KBM-7 (cell line): ENCODE results near the gene CCDC150.
"Not testable (repeated sequence)": the region's sequence is repeated elsewhere in the genome, so short reads cannot be mapped to it uniquely, and the experiment has no call there.

ENCODE experiments used
- DNase-seq: peaks from one replicate; pipeline ENCODE4 v3.0.0-alpha.2; 2015
- in situ Hi-C: fragments of 300-500 bp; cut with MboI; formaldehyde crosslinking; loops from 2 replicates; pipeline ENCODE4 v1.14.3; 2020; ENCODE audit warnings: low sequenced_read_pairs, low pct_unique_long_range_greater_than_20kb, mixed read lengths

Gene CCDC150

DNA sequence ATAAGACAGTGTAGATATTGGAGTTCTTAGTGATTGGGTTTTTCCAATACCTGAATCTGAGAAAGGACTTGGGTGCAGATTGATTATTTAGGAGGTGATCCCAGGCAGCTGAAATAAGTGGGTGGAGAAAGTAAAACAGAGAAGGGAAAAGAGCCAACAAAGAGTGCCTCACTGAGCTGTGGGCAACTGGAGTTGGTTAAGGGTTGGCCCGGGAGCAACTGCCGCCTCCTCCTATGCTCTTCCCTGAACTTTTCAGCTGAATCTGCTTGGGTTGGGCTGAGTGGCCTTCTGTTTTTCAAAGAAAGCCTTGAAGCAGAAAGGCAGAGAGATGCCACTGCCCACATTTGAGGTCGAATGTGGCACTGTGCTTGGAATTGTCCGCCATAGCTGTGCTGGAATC lies 20.9 kb upstream of the CCDC150 start:
- in situ Hi-C loops, result no loop called here
- no peak for DNase-seq

DNA sequence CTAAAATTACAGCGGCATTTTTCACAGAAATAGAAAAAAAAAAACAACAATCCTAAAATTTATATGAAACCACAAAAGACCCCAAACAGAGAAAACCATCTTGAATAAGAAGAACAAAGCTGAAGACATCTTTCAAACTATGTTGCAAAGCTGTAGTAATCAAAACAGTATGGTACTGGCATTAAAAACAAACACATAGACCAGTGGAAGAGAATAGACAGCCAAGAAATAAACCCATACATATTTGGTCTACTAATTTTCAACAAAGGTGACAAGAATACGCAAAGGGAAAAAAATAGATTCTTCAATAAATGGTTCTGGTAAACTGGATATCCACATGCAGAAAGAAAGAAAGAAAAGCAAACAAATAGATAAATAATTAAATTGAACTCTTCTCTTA lies 9.0 kb upstream of the CCDC150 start:
- no peak for DNase-seq
- in situ Hi-C loops, result no loop called here

DNA sequence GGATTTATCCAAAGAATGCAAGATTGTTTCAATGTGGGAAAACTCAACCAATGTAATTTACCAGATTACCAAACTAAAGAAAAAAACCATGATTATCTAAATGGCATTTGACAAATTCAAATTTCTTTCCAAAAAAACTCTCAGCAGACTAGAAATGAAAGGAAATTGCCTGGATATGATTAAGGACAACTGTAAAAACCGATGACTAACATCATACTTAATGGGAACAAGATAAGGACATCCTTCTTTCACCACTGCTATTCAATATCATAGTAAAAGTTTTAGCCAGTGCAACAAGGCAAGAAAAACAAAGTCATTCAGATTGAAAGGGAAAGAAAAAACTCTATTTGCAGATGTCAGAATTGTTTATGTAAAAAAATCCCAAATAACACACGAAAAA lies 4.4 kb upstream of the CCDC150 start:
- DNase-seq, result no peak
- in situ Hi-C loops, result no loop called here

DNA sequence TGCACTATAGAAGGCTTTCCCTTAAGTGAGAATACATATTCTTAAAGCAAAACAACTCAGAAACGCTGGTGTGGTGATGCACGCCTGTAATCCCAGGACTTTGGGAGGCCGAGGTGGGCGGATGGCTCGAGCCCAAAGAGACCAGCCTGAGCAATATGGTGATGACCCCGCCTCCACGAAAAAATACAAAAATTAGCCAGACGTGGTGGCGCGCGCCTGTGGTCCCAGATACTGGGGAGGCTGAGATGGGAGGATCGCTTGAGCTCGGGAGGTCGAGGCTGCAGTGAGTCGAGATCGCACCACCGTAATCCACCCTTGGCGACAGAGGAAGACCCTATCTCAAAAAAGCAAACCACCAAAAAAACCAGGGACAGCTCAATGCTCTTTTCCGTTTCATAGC lies 750 bp upstream of the CCDC150 start:
- in situ Hi-C loops, result no loop called here
- DNase-seq, result no peak

DNA sequence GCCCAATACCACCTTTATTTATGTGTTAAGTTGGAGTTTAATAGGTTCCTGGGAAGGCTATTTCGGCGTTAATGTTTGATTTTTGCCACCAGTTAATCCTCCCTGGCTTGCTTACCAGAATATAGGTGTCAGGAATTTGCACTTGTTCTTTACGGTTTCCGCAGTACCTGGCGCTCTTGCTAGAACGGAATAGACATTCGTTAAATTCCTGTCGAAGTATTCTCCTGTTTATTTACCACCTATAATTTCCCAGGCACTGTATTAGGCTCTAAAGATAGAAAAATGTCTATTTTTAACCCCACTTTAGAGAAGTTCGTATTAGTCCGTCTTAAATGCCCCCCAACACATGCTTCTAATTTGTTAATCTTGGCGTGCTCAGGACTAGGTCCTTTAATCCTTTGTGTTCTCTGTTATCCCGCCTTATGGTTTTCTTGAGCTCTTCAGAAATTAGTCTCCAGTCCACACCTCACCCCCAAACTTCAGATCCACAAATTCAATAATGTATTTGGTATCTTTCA lies 575 bp downstream of the CCDC150 start:
- in situ Hi-C loops, result no loop called here
- no peak for DNase-seq

DNA sequence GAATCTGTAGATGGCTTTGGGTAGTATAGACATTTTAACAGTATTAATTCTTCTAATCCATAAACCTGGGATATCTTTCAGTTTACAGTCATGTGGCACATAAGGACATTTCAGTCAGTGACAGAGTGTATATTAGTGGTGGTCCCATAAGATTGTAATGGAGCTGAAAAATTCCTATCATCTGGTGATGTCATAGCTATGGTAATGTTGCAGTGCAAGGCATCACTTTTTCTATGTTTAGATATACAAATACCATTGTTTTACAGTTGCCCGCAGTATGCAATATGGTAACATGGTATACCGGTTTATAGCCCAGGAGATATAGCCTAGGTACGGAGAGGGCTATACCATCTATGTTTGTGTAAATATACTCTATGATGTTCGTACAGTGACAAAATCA lies 9.7 kb downstream of the CCDC150 start:
- no peak for DNase-seq
- in situ Hi-C loops, result no loop called here

DNA sequence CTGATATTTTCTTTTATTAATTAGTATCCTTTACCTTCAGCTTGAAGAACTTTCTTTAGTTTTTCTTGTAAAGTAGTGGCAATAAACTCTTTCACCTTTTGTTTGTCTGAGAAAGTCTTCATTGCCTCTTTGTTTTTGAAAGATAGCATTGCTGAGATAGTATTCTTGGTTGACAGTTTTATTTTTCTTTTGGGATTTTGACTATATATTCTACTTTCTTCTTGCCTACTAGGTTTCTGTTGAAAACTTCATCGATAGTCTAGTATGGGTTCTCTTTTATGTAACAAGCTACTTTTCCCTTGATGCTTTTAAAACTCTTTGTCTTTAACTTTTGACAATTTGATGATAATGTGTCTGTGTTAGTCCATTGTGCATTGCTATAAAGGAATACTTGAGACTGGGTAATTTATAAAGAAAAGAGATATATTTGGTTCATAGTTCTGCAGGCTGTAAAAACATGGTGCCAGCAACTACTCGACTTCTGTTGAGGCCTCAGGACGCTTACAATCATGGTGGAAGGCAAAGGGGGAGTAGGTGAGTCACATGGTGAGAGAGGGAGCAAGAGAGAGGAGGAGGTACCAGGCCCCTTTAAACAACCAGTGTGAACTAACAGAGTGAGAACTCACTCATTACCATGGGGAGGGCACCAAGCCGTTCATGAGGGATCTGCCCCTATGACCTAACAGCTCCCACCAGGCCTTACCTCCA lies 12.0 kb downstream of the CCDC150 start:
- DNase-seq, result no peak
- in situ Hi-C loops, result no loop called here

DNA sequence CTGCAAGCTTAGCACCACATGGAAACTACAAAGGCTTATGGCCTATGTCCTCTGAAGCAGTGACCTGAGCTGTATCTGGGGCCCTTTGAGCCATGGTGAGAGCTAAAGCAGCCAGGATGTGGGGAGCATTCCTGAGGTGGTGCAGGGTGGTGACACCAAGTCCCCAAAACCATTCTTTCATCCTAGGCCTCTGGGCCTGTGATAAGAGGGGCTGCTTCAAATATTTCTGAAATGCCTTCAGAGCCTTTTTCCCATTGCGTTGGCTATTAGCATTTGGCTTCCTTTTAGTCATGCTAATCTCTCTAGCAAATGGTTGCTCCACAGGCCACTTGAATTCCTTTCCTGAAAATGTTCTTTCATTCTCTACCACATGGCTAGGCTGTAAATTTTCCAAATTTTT lies 13.4 kb downstream of the CCDC150 start:
- no peak for DNase-seq
- in situ Hi-C loops, result no loop called here

DNA sequence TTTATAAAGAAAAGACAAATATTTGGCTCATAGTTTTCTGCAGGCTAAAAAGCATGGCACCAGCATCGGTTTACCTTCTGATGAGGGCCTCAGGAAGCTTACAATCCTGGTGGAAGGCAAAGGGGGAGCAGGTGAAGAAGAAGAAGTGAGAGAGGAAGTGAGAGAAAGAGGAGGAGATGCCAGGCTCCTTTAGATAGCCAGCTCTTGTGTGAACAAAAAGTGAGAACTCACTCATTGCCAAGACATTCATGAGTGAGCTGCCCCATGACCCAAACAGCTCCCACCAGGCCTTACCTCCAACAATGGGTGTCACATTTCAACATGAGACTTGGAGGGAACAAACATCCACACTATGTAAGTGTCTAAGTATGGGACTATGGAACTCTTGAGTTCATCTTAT lies 14.3 kb downstream of the CCDC150 start:
- no peak for DNase-seq
- in situ Hi-C loops, result no loop called here

DNA sequence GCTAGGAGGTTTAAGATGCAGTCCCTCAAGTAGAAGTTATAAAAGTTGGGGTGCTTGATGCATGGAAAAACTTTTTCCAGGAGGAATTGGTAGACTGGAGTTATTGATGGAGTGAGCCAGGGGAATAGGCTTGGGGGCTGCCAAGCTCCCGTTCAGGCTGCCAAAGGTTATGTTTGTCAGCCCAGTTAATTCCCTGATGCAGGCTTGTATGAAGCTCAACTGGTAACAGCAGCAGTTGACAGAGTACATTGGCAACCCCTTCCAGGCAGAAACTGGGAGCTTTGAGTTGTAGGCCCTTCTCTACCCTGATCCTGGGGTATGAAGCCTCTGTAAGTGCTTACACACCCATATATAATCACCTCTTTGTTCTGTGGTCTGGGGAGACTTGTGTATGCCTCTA lies 16.2 kb downstream of the CCDC150 start:
- in situ Hi-C loops, result no loop called here
- DNase-seq, result no peak

DNA sequence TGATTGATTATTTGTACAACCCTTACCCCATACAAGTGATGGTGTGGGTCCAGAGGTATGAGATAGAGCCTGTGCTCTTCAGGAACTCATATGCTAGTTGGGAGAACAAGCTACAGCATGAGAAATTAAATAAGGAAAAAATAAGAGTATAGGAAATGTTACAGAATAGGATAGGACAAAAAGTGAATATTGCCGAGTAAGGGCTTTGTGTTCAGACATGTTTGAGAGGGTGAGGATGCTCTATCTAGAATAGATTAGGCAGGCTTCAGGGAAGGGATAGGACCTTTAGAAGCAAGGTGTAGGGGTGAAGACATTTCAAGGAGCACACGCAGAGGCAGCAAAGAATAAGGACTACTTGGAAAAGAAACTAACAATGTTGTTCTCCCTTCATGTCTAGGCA lies 17.8 kb downstream of the CCDC150 start:
- no peak for DNase-seq
- in situ Hi-C loops, result no loop called here

DNA sequence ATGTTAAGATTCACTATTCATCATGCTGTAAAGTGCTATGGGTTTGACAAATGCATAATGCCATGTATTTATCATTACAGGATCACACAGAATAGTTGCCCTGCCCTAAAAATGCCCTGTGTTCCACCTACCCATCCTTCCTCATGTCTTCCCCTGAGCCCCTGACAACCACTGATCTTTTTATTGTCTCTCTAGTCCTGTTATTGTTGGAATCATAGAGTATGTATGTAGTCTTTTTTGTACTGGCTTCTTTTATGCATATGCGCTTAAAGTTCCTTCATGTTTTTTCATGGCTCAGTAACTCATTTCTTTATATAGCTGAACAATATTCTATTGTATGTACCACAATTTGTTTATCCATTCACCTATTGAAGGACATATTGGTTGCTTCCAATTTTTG lies 20.3 kb downstream of the CCDC150 start:
- in situ Hi-C loops, result no loop called here

DNA sequence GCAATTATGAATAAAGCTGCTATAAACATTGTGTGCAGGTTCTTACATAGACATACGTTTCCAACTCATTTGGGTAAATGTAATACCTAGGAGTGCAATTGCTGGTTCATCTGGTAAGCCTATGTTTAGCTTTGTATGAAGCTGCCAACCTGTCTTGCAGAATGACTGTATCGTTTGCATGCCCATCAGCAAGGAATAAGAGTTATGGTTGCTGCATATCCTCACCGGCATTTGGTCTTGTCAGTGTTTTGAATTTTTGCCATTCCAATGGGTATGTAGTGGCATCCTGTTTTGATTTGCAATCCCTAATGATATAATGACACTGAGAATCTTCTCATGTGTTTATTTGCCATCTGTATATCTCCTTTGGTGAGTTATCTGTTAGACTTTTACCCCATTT lies 20.7 kb downstream of the CCDC150 start:
- DNase-seq, result no peak
- in situ Hi-C loops, result no loop called here

More for the DNA sequence above, 20.3 kb downstream of the CCDC150 start:
- no peak for DNase-seq

DNA sequence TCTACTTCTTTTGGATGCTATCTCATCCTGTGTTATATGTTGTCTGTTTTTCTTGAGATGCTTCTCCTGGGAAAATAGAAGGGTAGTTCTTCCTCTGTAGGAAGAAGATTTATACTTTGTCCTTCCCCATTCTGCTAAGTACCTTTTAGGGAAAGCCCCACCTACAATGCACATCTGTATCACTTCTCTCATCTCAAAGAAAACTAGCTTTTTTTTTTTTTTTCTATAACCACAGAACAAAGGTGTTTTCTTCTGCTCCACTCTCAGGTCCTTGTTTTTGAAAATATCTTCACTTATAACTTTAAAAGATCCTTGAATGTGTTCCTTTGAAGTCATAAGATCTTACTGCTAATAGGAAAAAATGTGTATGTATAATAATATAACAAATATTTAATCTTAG lies 30.8 kb downstream of the CCDC150 start:
- in situ Hi-C loops, result no loop called here

DNA sequence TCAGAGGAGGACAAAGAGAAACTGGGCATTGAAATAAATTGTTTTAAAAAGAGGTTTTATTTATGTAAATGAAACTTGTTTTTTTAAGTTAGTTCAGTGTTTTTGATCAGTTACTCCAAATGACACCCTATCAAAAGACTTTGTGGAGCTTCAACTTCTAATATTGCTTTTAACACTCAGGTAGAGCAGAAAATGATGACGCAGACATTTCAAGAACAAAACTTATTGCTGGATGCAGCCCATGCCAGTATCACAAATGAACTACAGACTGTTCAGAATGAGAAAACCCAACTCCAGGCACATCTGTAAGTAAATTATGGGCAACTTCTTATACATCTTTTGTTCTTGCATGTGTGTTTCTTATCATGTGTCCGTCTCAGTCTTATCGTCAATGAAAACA lies 36.4 kb downstream of the CCDC150 start:
- in situ Hi-C loops, result no loop called here

More for the DNA sequence above, 30.8 kb downstream of the CCDC150 start:
- DNase-seq, result no peak

DNA sequence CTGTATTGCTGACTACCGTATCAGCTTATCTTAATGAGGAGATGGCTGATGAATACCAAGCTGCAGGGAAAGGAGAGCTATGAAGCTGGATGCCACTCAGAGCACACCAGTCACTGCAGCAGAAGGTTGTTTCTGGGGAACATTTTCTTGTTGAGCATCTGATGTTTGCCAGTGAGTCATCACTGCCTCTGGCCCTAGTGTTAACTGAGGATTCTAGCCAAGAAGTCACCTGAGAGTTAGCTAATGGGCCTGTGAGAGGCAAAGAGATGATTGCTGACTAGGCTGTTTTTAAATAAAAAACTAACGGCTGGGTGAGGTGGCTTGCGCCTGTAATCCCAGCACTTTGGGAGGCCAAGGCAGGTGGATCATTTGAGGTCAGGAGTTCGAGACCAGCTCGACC lies 37.9 kb downstream of the CCDC150 start:
- in situ Hi-C loops, result no loop called here

More for the DNA sequence above, 36.4 kb downstream of the CCDC150 start:
- DNase-seq, result no peak

DNA sequence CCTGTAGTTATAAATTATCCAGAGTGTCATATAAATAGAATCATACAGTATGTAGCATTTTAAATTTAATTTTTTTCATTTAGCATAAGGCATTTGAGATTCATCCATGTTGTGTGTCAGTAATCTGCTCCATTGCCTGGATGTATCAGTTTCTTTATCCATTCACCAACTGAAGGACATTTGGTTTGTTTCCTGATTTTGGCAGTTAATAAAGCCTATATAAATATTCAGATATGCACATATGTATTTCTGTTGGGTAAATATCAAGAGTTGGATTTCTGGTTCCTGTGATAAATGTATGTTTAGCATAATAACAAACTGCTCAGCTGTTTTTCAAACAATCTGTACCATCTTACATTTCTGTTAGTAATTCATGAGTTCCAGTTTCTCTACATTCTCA lies 39.9 kb downstream of the CCDC150 start:
- in situ Hi-C loops, result no loop called here
- no peak for DNase-seq

More for the DNA sequence above, 37.9 kb downstream of the CCDC150 start:
- no peak for DNase-seq

DNA sequence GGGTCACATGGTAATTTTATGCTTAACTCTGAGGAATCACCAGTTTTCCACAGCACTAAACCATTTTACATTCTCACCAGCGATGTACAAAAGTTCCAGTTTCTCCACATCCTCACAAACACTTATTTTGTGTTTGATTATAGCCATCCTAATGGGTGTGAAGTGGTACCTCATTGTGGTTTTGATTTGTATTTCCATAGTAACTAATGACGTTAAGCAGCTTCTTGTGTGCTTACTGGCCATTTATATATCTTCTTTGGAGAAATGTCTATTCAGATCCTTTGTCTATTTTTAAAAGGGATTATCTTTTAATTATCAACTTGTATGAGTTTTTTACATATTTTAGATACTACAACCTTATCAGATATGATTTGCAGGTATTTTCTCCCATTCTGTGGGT lies 42.0 kb downstream of the CCDC150 start:
- in situ Hi-C loops, result no loop called here
- no peak for DNase-seq

DNA sequence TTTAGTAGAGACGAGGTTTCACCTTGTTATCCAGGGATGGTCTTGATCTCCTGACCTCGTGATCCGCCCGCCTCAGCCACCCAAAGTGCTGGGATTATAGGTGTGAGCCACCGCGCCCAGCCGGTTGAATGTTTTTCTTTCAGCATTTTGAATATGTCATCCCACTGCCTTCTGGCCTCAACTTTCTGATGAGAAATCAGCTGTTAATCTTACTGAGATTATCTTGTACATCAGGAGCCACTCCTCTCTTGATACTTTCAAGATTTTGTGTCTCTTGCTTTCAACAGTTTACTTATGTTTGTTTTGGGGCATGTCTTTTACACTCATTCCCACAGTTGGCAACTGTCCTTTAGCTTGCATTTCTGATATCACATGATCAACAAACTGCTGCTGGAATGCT lies 46.3 kb downstream of the CCDC150 start:
- in situ Hi-C loops, result no loop called here
- DNase-seq, result no peak

DNA sequence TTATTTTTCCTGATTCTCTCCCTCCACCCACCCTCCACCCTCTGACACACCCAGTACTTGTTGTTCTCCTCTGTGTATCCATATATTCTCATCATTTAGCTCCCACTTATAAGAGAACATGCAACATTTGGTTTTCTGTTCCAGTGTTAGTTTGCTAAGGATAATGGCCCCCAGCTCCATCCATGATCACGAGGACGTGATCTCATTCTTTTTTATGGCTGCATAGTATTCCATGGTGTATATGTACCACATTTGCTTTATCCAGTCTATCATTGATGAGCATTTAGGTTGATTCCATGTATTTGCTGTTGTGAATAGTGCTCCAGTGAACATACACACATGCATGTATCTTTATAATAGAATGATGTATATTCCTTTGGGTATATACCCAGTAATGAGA lies 47.2 kb downstream of the CCDC150 start:
- in situ Hi-C loops, result not testable (repeated sequence)

DNA sequence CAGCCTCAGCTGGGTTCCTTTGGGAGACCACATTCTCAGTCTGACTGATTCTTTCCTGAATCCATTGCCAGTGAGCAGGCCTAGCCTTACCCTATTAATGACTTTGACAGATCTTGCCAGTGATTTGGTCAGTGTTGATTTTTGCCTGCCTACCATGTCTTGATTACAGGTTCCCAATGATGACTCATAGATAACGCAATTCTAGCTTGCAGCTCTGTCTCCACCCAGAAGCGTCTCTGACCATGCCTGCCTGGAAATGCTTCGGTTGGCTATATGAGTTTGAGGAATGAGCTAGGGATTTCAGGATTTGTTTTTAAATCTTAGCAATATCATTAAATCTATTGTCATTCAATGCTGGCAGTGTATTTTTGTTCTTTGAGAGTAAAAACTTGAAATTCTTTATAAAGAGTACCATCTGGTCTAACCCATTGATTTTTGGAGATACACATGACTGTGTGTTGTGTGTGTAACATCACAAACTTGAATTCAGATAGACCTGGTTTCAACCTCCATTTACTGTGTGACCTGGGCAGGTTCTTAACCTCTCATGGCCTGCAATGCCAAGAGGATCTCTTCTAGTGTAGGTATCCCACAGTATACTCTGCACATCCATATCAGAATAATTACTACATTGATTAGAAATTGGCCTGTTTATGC lies 57.0 kb downstream of the CCDC150 start:
- no peak for DNase-seq
- in situ Hi-C loops, result no loop called here

More for the DNA sequence above, 47.2 kb downstream of the CCDC150 start:
- DNase-seq, result not testable (repeated sequence)
